Loucy (cell line): ENCODE results near the gene XPNPEP3.

Experiments used
- EZH2phosphoT487 ChIP-seq: fragments of 200-600 bp; IDR thresholded peaks from 2 replicates; pipeline ENCODE4 v1.6.1; 2018; ENCODE audit warnings: antibody characterized with exemption, mild to moderate bottlenecking, moderate library complexity, borderline replicate concordance
- TF ChIP-seq, protein P1 (sequence below): fragments of 200-600 bp; sonication (generic); conservative IDR thresholded peaks from 2 replicates; pipeline ENCODE4 v1.5.1; 2014; ENCODE audit warnings: mild to moderate bottlenecking, antibody characterized with exemption, low read length

DNA sequence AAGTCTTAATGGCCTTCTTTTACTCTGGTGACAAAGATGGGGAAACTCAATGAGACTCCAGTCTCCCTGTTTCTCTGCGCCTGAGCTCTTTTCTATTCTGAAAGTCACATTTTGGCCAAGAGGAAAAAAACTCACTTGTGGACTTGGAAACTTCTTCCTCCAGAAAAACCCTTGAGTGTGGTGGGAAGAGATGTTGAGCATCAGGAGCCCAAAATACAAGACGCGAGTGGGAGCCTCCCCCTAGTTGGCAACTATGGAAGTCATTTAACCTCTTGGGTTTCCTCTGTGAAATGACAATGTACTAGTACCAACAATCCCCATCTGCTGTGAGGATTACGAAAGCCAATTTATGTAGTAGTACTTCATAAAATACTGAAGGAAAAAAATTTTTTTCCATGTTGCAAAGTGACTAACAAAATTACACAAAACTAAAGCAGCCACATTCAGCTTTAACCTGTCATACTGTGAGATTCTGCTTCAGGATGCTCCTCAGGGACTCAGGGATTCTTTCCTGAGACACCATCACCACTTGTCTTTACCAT, 37.3 kb upstream of the XPNPEP3 start:
- TF ChIP-seq, protein P1, sequence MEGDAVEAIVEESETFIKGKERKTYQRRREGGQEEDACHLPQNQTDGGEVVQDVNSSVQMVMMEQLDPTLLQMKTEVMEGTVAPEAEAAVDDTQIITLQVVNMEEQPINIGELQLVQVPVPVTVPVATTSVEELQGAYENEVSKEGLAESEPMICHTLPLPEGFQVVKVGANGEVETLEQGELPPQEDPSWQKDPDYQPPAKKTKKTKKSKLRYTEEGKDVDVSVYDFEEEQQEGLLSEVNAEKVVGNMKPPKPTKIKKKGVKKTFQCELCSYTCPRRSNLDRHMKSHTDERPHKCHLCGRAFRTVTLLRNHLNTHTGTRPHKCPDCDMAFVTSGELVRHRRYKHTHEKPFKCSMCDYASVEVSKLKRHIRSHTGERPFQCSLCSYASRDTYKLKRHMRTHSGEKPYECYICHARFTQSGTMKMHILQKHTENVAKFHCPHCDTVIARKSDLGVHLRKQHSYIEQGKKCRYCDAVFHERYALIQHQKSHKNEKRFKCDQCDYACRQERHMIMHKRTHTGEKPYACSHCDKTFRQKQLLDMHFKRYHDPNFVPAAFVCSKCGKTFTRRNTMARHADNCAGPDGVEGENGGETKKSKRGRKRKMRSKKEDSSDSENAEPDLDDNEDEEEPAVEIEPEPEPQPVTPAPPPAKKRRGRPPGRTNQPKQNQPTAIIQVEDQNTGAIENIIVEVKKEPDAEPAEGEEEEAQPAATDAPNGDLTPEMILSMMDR = no peak
- no peak for TF ChIP-seq EZH2phosphoT487
